ENCODE results near the gene TMEM19.

TMEM19 gene

GRCh38 chr12:71719647-71720370 is 33.9 kb downstream of the TMEM19 start:
- no peak for DNase-seq

GRCh38 chr12:71721783-71722505 is 36.1 kb downstream of the TMEM19 start:
- DNase-seq, result no peak

GRCh38 chr12:71725011-71725410 is 39.1 kb downstream of the TMEM19 start:
- DNase-seq, result no peak

GRCh38 chr12:71726548-71726947 is 40.7 kb downstream of the TMEM19 start:
- no peak for DNase-seq

GRCh38 chr12:71727958-71728357 is 42.1 kb downstream of the TMEM19 start:
- DNase-seq, result no peak

GRCh38 chr12:71730936-71731335 is 45.1 kb downstream of the TMEM19 start:
- DNase-seq, result no peak

- peak; percentile 88 for DNase-seq
These were observed 45.8 kb downstream of the TMEM19 start for GRCh38 chr12:71731439-71732356.

GRCh38 chr12:71732357-71732712 is 46.5 kb downstream of the TMEM19 start:
- no peak for DNase-seq

- no peak for DNase-seq
These were observed 51.3 kb downstream of the TMEM19 start for GRCh38 chr12:71737197-71737596.

- no peak for DNase-seq
These were observed 57.1 kb downstream of the TMEM19 start for GRCh38 chr12:71742998-71743397.

GRCh38 chr12:71744522-71745300 is 58.8 kb downstream of the TMEM19 start:
- no peak for DNase-seq

- peak; percentile 77 for DNase-seq
These were observed 61.2 kb downstream of the TMEM19 start for GRCh38 chr12:71746974-71747611.

- no peak for DNase-seq
These were observed 62.4 kb downstream of the TMEM19 start for GRCh38 chr12:71748081-71748850.

- DNase-seq, result no peak
These were observed 63.8 kb downstream of the TMEM19 start for GRCh38 chr12:71749666-71750065.

GRCh38 chr12:71752891-71753290 is 67.0 kb downstream of the TMEM19 start:
- DNase-seq, result no peak

Measured in NCI-H82 (cell line).